ENCODE measurements around the gene TMPRSS12.
"Not testable (repeated sequence)": the region's sequence is repeated elsewhere in the genome, so short reads cannot be mapped to it uniquely, and the experiment has no call there.

Gene TMPRSS12

GRCh38 chr12:50842637-50843493 is at the start of gene TMPRSS12:
Gene TMPRSS12, plus strand, starts transcription at chr12:50842926. Its CDS starts 39 bp downstream, at chr12:50842965.
- DNase-seq (ENCODE audit: insufficient read length, low spot score) (no peak), FAIRE-seq (no peak)

GRCh38 chr12:50799908-50800307 is 42.8 kb upstream of the TMPRSS12 start:
- FAIRE-seq (no peak), DNase-seq (ENCODE audit: insufficient read length, low spot score) (no peak)

- FAIRE-seq (no peak), DNase-seq (ENCODE audit: insufficient read length, low spot score) (no peak)
Observed at GRCh38 chr12:50803230-50803875, 39.4 kb upstream of the TMPRSS12 start.

- DNase-seq (ENCODE audit: insufficient read length, low spot score) (no peak), FAIRE-seq (no peak)
Observed at GRCh38 chr12:50806176-50806575, 36.5 kb upstream of the TMPRSS12 start.

GRCh38 chr12:50809131-50809530 is 33.6 kb upstream of the TMPRSS12 start:
- DNase-seq (ENCODE audit: insufficient read length, low spot score): not testable (repeated sequence)

GRCh38 chr12:50814921-50815320 is 27.8 kb upstream of the TMPRSS12 start:
- not testable (repeated sequence) for DNase-seq (ENCODE audit: insufficient read length, low spot score); FAIRE-seq

More at GRCh38 chr12:50809131-50809530, 33.6 kb upstream of the TMPRSS12 start:
- FAIRE-seq: not testable (repeated sequence)

- no peak for FAIRE-seq
Observed at GRCh38 chr12:50820177-50820576, 22.5 kb upstream of the TMPRSS12 start.

GRCh38 chr12:50822082-50822481 is 20.6 kb upstream of the TMPRSS12 start:
- DNase-seq (ENCODE audit: insufficient read length, low spot score): no peak
- no peak for FAIRE-seq

More at GRCh38 chr12:50820177-50820576, 22.5 kb upstream of the TMPRSS12 start:
- DNase-seq (ENCODE audit: insufficient read length, low spot score): no peak

GRCh38 chr12:50823724-50824123 is 19.0 kb upstream of the TMPRSS12 start:
- not testable (repeated sequence) for DNase-seq (ENCODE audit: insufficient read length, low spot score); FAIRE-seq

GRCh38 chr12:50824914-50825313 is 17.8 kb upstream of the TMPRSS12 start:
- no peak for FAIRE-seq

GRCh38 chr12:50825372-50825838 is 17.3 kb upstream of the TMPRSS12 start:
- no peak for FAIRE-seq

More at GRCh38 chr12:50824914-50825313, 17.8 kb upstream of the TMPRSS12 start:
- no peak for DNase-seq (ENCODE audit: insufficient read length, low spot score)

GRCh38 chr12:50828121-50828520 is 14.6 kb upstream of the TMPRSS12 start:
- FAIRE-seq: no peak
- no peak for DNase-seq (ENCODE audit: insufficient read length, low spot score)

More at GRCh38 chr12:50825372-50825838, 17.3 kb upstream of the TMPRSS12 start:
- peak; percentile 41 for DNase-seq (ENCODE audit: insufficient read length, low spot score)

- DNase-seq (ENCODE audit: insufficient read length, low spot score) (no peak), FAIRE-seq (no peak)
Observed at GRCh38 chr12:50828886-50829285, 13.8 kb upstream of the TMPRSS12 start.

- FAIRE-seq; DNase-seq (ENCODE audit: insufficient read length, low spot score): not testable (repeated sequence)
Observed at GRCh38 chr12:50833801-50834200, 8.9 kb upstream of the TMPRSS12 start.

GRCh38 chr12:50839042-50839441 is 3.7 kb upstream of the TMPRSS12 start:
- DNase-seq (ENCODE audit: insufficient read length, low spot score): no peak
- no peak for FAIRE-seq

- no peak for DNase-seq (ENCODE audit: insufficient read length, low spot score)
- no peak for FAIRE-seq
Observed at GRCh38 chr12:50840809-50841487, 1.8 kb upstream of the TMPRSS12 start.

GRCh38 chr12:50841716-50842531 is 802 bp upstream of the TMPRSS12 start:
- DNase-seq (ENCODE audit: insufficient read length, low spot score) (no peak), FAIRE-seq (no peak)

- FAIRE-seq (no peak), DNase-seq (ENCODE audit: insufficient read length, low spot score) (no peak)
Observed at GRCh38 chr12:50845021-50845647, 2.4 kb downstream of the TMPRSS12 start.

GRCh38 chr12:50848963-50849362 is 6.2 kb downstream of the TMPRSS12 start:
- no peak for FAIRE-seq

More at GRCh38 chr12:50848963-50849362, 6.2 kb downstream of the TMPRSS12 start:
- no peak for DNase-seq (ENCODE audit: insufficient read length, low spot score)
